Large intestine (tissue), 3 donors: ENCODE measurements around the gene SYNPO2L. TPM values are rescaled to one million over a fixed set of nuclear protein-coding genes. Genes with fewer than 3 reads are reported as not detected.
"Not testable (repeated sequence)": the region's sequence is repeated elsewhere in the genome, so short reads cannot be mapped to it uniquely, and the experiment has no call there.

Source experiments
- DNase-seq, 2 donors: peaks; one replicate each; pipeline versions ENCODE4 v3.0.0 to v3.0.0-alpha.2; 2013
- H3K27ac ChIP-seq: one replicate; pipeline ENCODE4 v1.5.1; 2013; ENCODE audit warnings: low read length
- H3K27me3 ChIP-seq: 2 replicates; pipeline ENCODE4 v1.6.1; 2013; ENCODE audit warnings: low read length; ENCODE audit not compliant: control insufficient read depth, insufficient read depth
- H3K36me3 ChIP-seq: 2 replicates; pipeline ENCODE4 v1.6.1; 2013; ENCODE audit warnings: low read length; ENCODE audit not compliant: control insufficient read depth, insufficient read depth
- H3K4me1 ChIP-seq: one replicate; pipeline ENCODE4 v1.6.1; 2013; ENCODE audit warnings: low read length; ENCODE audit not compliant: control insufficient read depth, insufficient read depth
- H3K4me3 ChIP-seq: one replicate; pipeline ENCODE4 v1.5.1; 2013; ENCODE audit warnings: low read length
- H3K9me3 ChIP-seq: one replicate; pipeline ENCODE4 v1.6.1; 2013; ENCODE audit warnings: mild to moderate bottlenecking, low read depth, low read length, moderate library complexity; ENCODE audit not compliant: control insufficient read depth
- WGBS: methylation state at CpG from one replicate; pipeline ENCODE4 v1.1.5; 2013; ENCODE audit warnings: low lambda C conversion rate; ENCODE audit not compliant: insufficient coverage; 5-methylcytosine and 5-hydroxymethylcytosine counted together
- polyA plus RNA-seq: library from polyadenylated mRNA; unstranded; fragments of 120-200 nt; gene quantifications from one replicate; pipeline ENCODE4 v1.2.1, GENCODE V29; 2013

Gene SYNPO2L
- polyA plus RNA-seq, 1 donor, result 0.51 TPM

- WGBS, result 17% methylated on average over 1 of the region's 12 CpGs
- not testable (repeated sequence) for H3K4me1 ChIP-seq, H3K27me3 ChIP-seq, H3K36me3 ChIP-seq, H3K4me3 ChIP-seq, H3K27ac ChIP-seq, H3K9me3 ChIP-seq
- DNase-seq, result peak; percentile 29 to 77
Measured at GRCh38 chr10:73620974-73621373, 34.9 kb downstream of the SYNPO2L start.

DNA sequence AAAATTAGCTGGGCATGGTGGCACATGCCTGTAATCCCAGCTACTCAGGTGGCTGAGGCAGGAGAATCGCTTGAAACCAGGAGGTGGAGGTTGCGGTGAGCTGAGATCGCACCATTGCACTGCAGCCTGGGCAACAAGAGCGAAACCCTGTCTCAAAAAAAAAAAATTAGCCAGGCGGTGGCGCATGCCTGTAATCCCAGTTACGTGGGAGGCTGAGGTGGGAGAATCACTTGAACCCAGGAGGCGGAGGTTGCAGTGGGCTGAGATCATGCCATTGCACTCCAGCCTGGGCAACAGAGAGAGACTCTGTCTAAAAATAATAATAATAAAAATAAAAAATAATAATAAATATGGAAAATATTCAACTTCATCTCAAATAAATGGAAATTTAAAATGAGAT lies 38.7 kb downstream of the SYNPO2L start:
- H3K27ac ChIP-seq, H3K4me1 ChIP-seq, H3K4me3 ChIP-seq, H3K27me3 ChIP-seq, H3K9me3 ChIP-seq, DNase-seq, H3K36me3 ChIP-seq: not testable (repeated sequence)
- WGBS, result 83% methylated on average over 1 of the region's 8 CpGs

DNA sequence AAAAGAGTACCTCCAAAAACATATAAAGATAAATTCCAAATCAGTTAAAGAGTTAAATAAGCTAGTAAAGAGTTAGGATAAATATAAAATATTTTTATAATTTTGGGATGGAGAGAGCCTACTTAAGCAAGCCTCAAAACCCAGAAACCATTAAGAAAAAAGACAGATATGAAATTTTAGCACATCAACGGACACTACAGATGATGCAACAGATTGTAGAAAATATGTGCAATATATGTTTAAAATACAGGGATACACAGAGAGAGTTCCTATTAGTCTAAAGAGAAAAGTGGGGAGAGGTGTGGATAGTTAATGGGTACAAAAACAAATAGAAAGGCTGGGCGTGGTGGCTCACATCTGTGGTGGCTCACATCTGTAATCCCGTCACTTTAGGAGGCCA lies 41.1 kb downstream of the SYNPO2L start:
- Histone ChIP-seq H3K27ac (no peak overlapping the region), H3K36me3 (peaks cover 2% of the 10 kb centered on the region), H3K4me1 (no peaks in the 10 kb centered on the region), H3K4me3 (no peak overlapping the region), H3K9me3 (no peaks in the 10 kb centered on the region), H3K27me3 (no peaks in the 10 kb centered on the region)
- no peak for DNase-seq
- WGBS, result 83% methylated on average over 2 of the region's 3 CpGs

DNA sequence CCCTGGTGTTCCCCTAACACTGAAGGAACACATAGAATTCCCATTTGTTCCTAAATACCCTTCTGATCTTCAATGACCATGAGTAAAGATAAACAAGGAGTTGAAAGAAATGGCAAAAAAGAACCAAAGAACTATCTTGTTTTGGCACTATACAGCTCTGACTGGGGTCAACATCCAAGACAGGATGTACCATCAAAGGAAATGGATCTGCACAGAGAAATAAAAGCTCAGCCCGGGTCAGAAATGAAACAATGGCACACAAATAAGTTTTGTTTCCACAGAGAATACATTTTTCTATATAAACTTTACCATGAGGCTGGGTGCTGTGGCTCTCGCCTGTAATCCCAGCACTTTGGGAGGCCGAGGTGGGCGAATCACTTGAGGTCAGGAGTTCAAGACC lies 46.7 kb downstream of the SYNPO2L start:
- Histone ChIP-seq H3K36me3 (peaks cover 2% of the 10 kb centered on the region), H3K9me3 (no peaks in the 10 kb centered on the region), H3K27me3 (no peaks in the 10 kb centered on the region), H3K4me3 (no peak overlapping the region), H3K4me1 (no peaks in the 10 kb centered on the region), H3K27ac (no peak overlapping the region)
- no CpG with 5 or more reads among the region's 4 CpGs for WGBS
- DNase-seq, result no peak

DNA sequence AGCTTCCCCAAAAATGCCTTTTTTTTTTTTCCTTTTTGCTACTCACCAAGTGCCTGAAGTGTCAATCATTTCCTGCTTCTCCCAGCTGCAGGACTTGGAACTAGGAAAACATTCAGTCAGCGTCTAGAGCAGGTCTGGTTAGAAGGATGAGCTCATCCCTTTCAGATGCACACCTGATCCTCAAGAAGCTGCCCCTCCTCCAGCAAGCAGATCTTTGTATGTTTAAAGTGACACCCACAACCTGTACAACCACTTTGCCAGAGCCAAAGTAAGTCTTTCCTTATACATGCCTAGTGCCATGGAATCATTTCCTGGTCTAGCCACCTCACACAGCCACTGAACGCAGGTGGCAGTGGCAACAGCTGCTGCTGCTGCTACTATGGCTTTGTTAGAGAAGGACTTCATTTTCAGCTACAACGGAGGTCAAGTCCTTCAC lies 54.3 kb downstream of the SYNPO2L start:
- no peaks in the 10 kb centered on the region for H3K36me3 ChIP-seq
- H3K9me3 ChIP-seq, result no peaks in the 10 kb centered on the region
- no CpG with 5 or more reads among the region's 3 CpGs for WGBS
- DNase-seq, result peak; percentile 92 to 97
- peaks cover 5% of the 10 kb centered on the region for H3K4me1 ChIP-seq
- H3K4me3 ChIP-seq, result no peak overlapping the region
- H3K27me3 ChIP-seq, result no peaks in the 10 kb centered on the region
- H3K27ac ChIP-seq, result peak overlapping the region; percentile 91

GRCh38 chr10:73597346-73597745 lies 58.5 kb downstream of the SYNPO2L start:
- DNase-seq, result no peak
- WGBS, result no CpG with 5 or more reads among the region's 1 CpG
- Histone ChIP-seq H3K4me1 (peaks cover 18% of the 10 kb centered on the region), H3K36me3 (no peaks in the 10 kb centered on the region), H3K27ac (no peak overlapping the region), H3K27me3 (no peaks in the 10 kb centered on the region), H3K4me3 (no peak overlapping the region), H3K9me3 (no peaks in the 10 kb centered on the region)

Other genes starting within 250 kb of the SYNPO2L start
- gene ANXA7, start 242.0 kb downstream of the SYNPO2L start, polyA plus RNA-seq, result 63.5 TPM
- 3.6 TPM for gene MSS51, start 222.5 kb downstream of the SYNPO2L start, polyA plus RNA-seq
- gene PPP3CB, start 160.0 kb downstream of the SYNPO2L start, polyA plus RNA-seq, result 53.1 TPM
- gene USP54, start 64.7 kb downstream of the SYNPO2L start, polyA plus RNA-seq, result 39.0 TPM
- 0.94 TPM for gene MYOZ1, start 14.6 kb downstream of the SYNPO2L start, polyA plus RNA-seq
- gene AGAP5, start 42.1 kb upstream of the SYNPO2L start, polyA plus RNA-seq, result 16.6 TPM
- 66.9 TPM for gene SEC24C, start 88.3 kb upstream of the SYNPO2L start, polyA plus RNA-seq
- gene CHCHD1, start 126.0 kb upstream of the SYNPO2L start, polyA plus RNA-seq, result 49.7 TPM
- 146 TPM for gene ZSWIM8, start 129.6 kb upstream of the SYNPO2L start, polyA plus RNA-seq
- gene NDST2, start 155.6 kb upstream of the SYNPO2L start, polyA plus RNA-seq, result 20.8 TPM
- gene CAMK2G, start 218.5 kb upstream of the SYNPO2L start, polyA plus RNA-seq, result 44.6 TPM